ENCODE data around the gene GPN2. TPM values are rescaled to one million over a fixed set of nuclear protein-coding genes. Genes with fewer than 3 reads are reported as not detected.

GPN2 gene
- total and polyA plus RNA-seq, 7 experiments from 2014 or later, result 9.1 to 50.6 (median 31.8) TPM

- H3K27me3 ChIP-seq (ENCODE audit: control insufficient read depth in 2 of 2, insufficient read depth in 2 of 2, low read length in 2 of 2), result no peaks in the 10 kb centered on the region
- Mint-ChIP-seq H3K4me1 (peaks cover 0 to 18% (median 5%) of the 10 kb centered on the region in 7 donors), H3K27ac (no peak overlapping the region), H3K4me3 (no peak overlapping the region), H3K9me3 (no peaks in the 10 kb centered on the region), H3K27me3 (no peaks in the 10 kb centered on the region), H3K36me3 (peaks cover 4 to 15% (median 7%) of the 10 kb centered on the region in 5 donors)
- POLR2A ChIA-PET, result no interaction called here
- CTCF ChIA-PET, result interaction anchor here (0.6 to 1.8 kb wide), 3 partner anchors 21 to 118 kb away, joined by 3 to 5 read pairs (median 4); no protein-coding TSS in a partner anchor
- DNase-seq (no peak), ATAC-seq (no peak)
- no peak overlapping the region for H3K4me3 ChIP-seq (ENCODE audit: low read length)
- H3K9me3 ChIP-seq (ENCODE audit: control insufficient read depth in 2 of 3, low read length in 3 of 3), result no peaks in the 10 kb centered on the region
- peaks cover 0 to 2% of the 10 kb centered on the region in 2 donors for H3K4me1 ChIP-seq (ENCODE audit: control insufficient read depth in 2 of 2, insufficient read depth in 2 of 2, low read length in 2 of 2)
- H3K36me3 ChIP-seq (ENCODE audit: control insufficient read depth in 2 of 3, insufficient read depth in 3 of 3, low read length in 3 of 3), result peaks cover under 1 to 55% (median 21%) of the 10 kb centered on the region in 3 experiments
- no peak overlapping the region for H3K27ac ChIP-seq (ENCODE audit: low read depth, low read length)
- intact Hi-C loops (cut with micrococcal nuclease), result no loop called here
Observed at GRCh38 chr1:26857473-26858060, 32.5 kb downstream of the GPN2 start.

GRCh38 chr1:26856604-26857469, 33.2 kb downstream of the GPN2 start:
- intact Hi-C loops (cut with micrococcal nuclease), result no loop called here
- H3K4me3 Mint-ChIP-seq, result no peak overlapping the region
- peak overlapping the region in 1 of 9 donors; percentile 47 for H3K27ac Mint-ChIP-seq
- ATAC-seq (no peak), DNase-seq (no peak)
- Histone ChIP-seq H3K4me1 (ENCODE audit: control insufficient read depth in 2 of 2, insufficient read depth in 2 of 2, low read length in 2 of 2) (no peaks in the 10 kb centered on the region), H3K36me3 (ENCODE audit: control insufficient read depth in 2 of 3, insufficient read depth in 3 of 3, low read length in 3 of 3) (peaks cover 5 to 62% (median 23%) of the 10 kb centered on the region in 3 experiments), H3K27me3 (ENCODE audit: control insufficient read depth in 2 of 2, insufficient read depth in 2 of 2, low read length in 2 of 2) (no peaks in the 10 kb centered on the region), H3K4me3 (ENCODE audit: low read length) (no peak overlapping the region), H3K9me3 (ENCODE audit: control insufficient read depth in 2 of 3, low read length in 3 of 3) (no peaks in the 10 kb centered on the region), H3K27ac (ENCODE audit: low read depth, low read length) (no peak overlapping the region)
- no peaks in the 10 kb centered on the region for H3K27me3 Mint-ChIP-seq
- ChIA-PET CTCF (interaction anchor here (0.6 to 1.8 kb wide), 7 partner anchors 12 to 119 kb away, joined by 3 to 7 read pairs (median 3); no protein-coding TSS in a partner anchor), POLR2A (interaction anchor here (0.9 to 3.8 kb wide), 2 partner anchors 8 to 43 kb away, joined by 3 to 14 read pairs; partner anchors contain the start of gene GPATCH3)
- H3K4me1 Mint-ChIP-seq, result peaks cover 0 to 14% (median under 1%) of the 10 kb centered on the region in 7 donors
- no peaks in the 10 kb centered on the region for H3K9me3 Mint-ChIP-seq
- H3K36me3 Mint-ChIP-seq, result peaks cover 6 to 22% (median 13%) of the 10 kb centered on the region in 5 donors

- no peak for ATAC-seq
- no peak overlapping the region for H3K4me3 ChIP-seq (ENCODE audit: low read length)
- peaks cover 5 to 69% (median 23%) of the 10 kb centered on the region in 3 experiments for H3K36me3 ChIP-seq (ENCODE audit: control insufficient read depth in 2 of 3, insufficient read depth in 3 of 3, low read length in 3 of 3)
- Mint-ChIP-seq H3K4me1 (peaks cover 0 to 16% (median 0%) of the 10 kb centered on the region in 7 donors), H3K4me3 (no peak overlapping the region), H3K36me3 (peaks cover 10 to 26% (median 17%) of the 10 kb centered on the region in 5 donors), H3K27me3 (no peaks in the 10 kb centered on the region), H3K9me3 (no peaks in the 10 kb centered on the region), H3K27ac (peak overlapping the region in 1 of 9 donors; percentile 46)
- H3K27me3 ChIP-seq (ENCODE audit: control insufficient read depth in 2 of 2, insufficient read depth in 2 of 2, low read length in 2 of 2), result no peaks in the 10 kb centered on the region
- POLR2A ChIA-PET, result interaction anchor here (0.7 to 3.8 kb wide), 4 partner anchors 9 to 44 kb away, joined by 3 to 14 read pairs (median 3); partner anchors contain the start of gene GPATCH3
- no peak for DNase-seq
- H3K9me3 ChIP-seq (ENCODE audit: control insufficient read depth in 2 of 3, low read length in 3 of 3), result no peaks in the 10 kb centered on the region
- H3K4me1 ChIP-seq (ENCODE audit: control insufficient read depth in 2 of 2, insufficient read depth in 2 of 2, low read length in 2 of 2), result no peaks in the 10 kb centered on the region
- no peak overlapping the region for H3K27ac ChIP-seq (ENCODE audit: low read depth, low read length)
- CTCF ChIA-PET, result interaction anchor here (0.6 to 1.8 kb wide), 7 partner anchors 13 to 71 kb away, joined by 3 to 7 read pairs (median 3); no protein-coding TSS in a partner anchor
- intact Hi-C loops (cut with micrococcal nuclease), result no loop called here
Observed at GRCh38 chr1:26856181-26856580, 33.9 kb downstream of the GPN2 start.

- POLR2A ChIA-PET, result interaction anchor here (0.7 to 3.8 kb wide), 3 partner anchors 9 to 26 kb away, joined by 3 to 14 read pairs (median 3); no protein-coding TSS in a partner anchor
Observed at GRCh38 chr1:26855636-26856035, 34.4 kb downstream of the GPN2 start.

GRCh38 chr1:26854906-26855305, 35.2 kb downstream of the GPN2 start:
- ATAC-seq, result no peak
- Histone ChIP-seq H3K9me3 (ENCODE audit: control insufficient read depth in 2 of 3, low read length in 3 of 3) (no peaks in the 10 kb centered on the region), H3K4me3 (ENCODE audit: low read length) (no peak overlapping the region), H3K36me3 (ENCODE audit: control insufficient read depth in 2 of 3, insufficient read depth in 3 of 3, low read length in 3 of 3) (peaks cover 12 to 82% (median 35%) of the 10 kb centered on the region in 3 experiments), H3K27me3 (ENCODE audit: control insufficient read depth in 2 of 2, insufficient read depth in 2 of 2, low read length in 2 of 2) (no peaks in the 10 kb centered on the region), H3K4me1 (ENCODE audit: control insufficient read depth in 2 of 2, insufficient read depth in 2 of 2, low read length in 2 of 2) (no peaks in the 10 kb centered on the region), H3K27ac (ENCODE audit: low read depth, low read length) (no peak overlapping the region)
- H3K4me1 Mint-ChIP-seq, result peaks cover 0 to 16% (median 0%) of the 10 kb centered on the region in 7 donors
- CTCF ChIA-PET, result interaction anchor here (0.6 to 1.8 kb wide), 5 partner anchors 14 to 252 kb away, joined by 3 to 4 read pairs (median 3); partner anchors contain the start of gene PIGV
- DNase-seq, result no peak
- peaks cover 11 to 37% (median 23%) of the 10 kb centered on the region in 5 donors for H3K36me3 Mint-ChIP-seq
- no peak overlapping the region for H3K27ac Mint-ChIP-seq
- H3K27me3 Mint-ChIP-seq, result no peaks in the 10 kb centered on the region
- no peaks in the 10 kb centered on the region for H3K9me3 Mint-ChIP-seq
- intact Hi-C loops (cut with micrococcal nuclease), result no loop called here
- no peak overlapping the region for H3K4me3 Mint-ChIP-seq
- POLR2A ChIA-PET, result interaction anchor here (1.0 to 3.8 kb wide), 2 partner anchors 10 to 26 kb away, joined by 3 to 14 read pairs; no protein-coding TSS in a partner anchor

More at GRCh38 chr1:26855636-26856035, 34.4 kb downstream of the GPN2 start:
- ATAC-seq (no peak), DNase-seq (no peak)
- Mint-ChIP-seq H3K27me3 (no peaks in the 10 kb centered on the region), H3K4me3 (no peak overlapping the region), H3K27ac (peak overlapping the region in 2 of 9 donors; percentile 27 to 46), H3K9me3 (no peaks in the 10 kb centered on the region), H3K36me3 (peaks cover 10 to 31% (median 21%) of the 10 kb centered on the region in 5 donors), H3K4me1 (peaks cover 0 to 16% (median 0%) of the 10 kb centered on the region in 7 donors)
- Histone ChIP-seq H3K27me3 (ENCODE audit: control insufficient read depth in 2 of 2, insufficient read depth in 2 of 2, low read length in 2 of 2) (no peaks in the 10 kb centered on the region), H3K4me3 (ENCODE audit: low read length) (no peak overlapping the region), H3K9me3 (ENCODE audit: control insufficient read depth in 2 of 3, low read length in 3 of 3) (no peaks in the 10 kb centered on the region), H3K36me3 (ENCODE audit: control insufficient read depth in 2 of 3, insufficient read depth in 3 of 3, low read length in 3 of 3) (peaks cover 5 to 74% (median 28%) of the 10 kb centered on the region in 3 experiments), H3K27ac (ENCODE audit: low read depth, low read length) (no peak overlapping the region), H3K4me1 (ENCODE audit: control insufficient read depth in 2 of 2, insufficient read depth in 2 of 2, low read length in 2 of 2) (no peaks in the 10 kb centered on the region)
- intact Hi-C loops (cut with micrococcal nuclease), result no loop called here
- CTCF ChIA-PET, result interaction anchor here (0.6 to 1.8 kb wide), 7 partner anchors 14 to 72 kb away, joined by 3 to 7 read pairs (median 3); no protein-coding TSS in a partner anchor

GRCh38 chr1:26853600-26853999, 36.5 kb downstream of the GPN2 start:
- ATAC-seq, result no peak
- Histone ChIP-seq H3K9me3 (ENCODE audit: control insufficient read depth in 2 of 3, low read length in 3 of 3) (no peaks in the 10 kb centered on the region), H3K4me3 (ENCODE audit: low read length) (no peak overlapping the region), H3K36me3 (ENCODE audit: control insufficient read depth in 2 of 3, insufficient read depth in 3 of 3, low read length in 3 of 3) (peaks cover 17 to 95% (median 39%) of the 10 kb centered on the region in 3 experiments), H3K27me3 (ENCODE audit: control insufficient read depth in 2 of 2, insufficient read depth in 2 of 2, low read length in 2 of 2) (no peaks in the 10 kb centered on the region), H3K4me1 (ENCODE audit: control insufficient read depth in 2 of 2, insufficient read depth in 2 of 2, low read length in 2 of 2) (no peaks in the 10 kb centered on the region), H3K27ac (ENCODE audit: low read depth, low read length) (no peak overlapping the region)
- ChIA-PET CTCF (interaction anchor here (0.6 to 1.3 kb wide), 2 partner anchors 205 to 251 kb away, joined by 3 to 5 read pairs; no protein-coding TSS in a partner anchor), POLR2A (interaction anchor here (0.6 to 3.8 kb wide), 2 partner anchors 12 to 383 kb away, joined by 3 to 14 read pairs; no protein-coding TSS in a partner anchor)
- intact Hi-C loops (cut with micrococcal nuclease), result loop anchor here (1.0 kb wide), 2 partner anchors 12 to 25 kb away; no protein-coding TSS in a partner anchor
- no peaks in the 10 kb centered on the region for H3K27me3 Mint-ChIP-seq
- H3K4me1 Mint-ChIP-seq, result peaks cover 0 to 16% (median 0%) of the 10 kb centered on the region in 7 donors
- H3K27ac Mint-ChIP-seq, result no peak overlapping the region
- no peak overlapping the region for H3K4me3 Mint-ChIP-seq
- H3K9me3 Mint-ChIP-seq, result no peaks in the 10 kb centered on the region
- H3K36me3 Mint-ChIP-seq, result peaks cover 12 to 42% (median 23%) of the 10 kb centered on the region in 5 donors
- DNase-seq, result no peak

All from naive thymus-derived CD4-positive, alpha-beta T cell (primary cell).